ENCODE data around the gene SELE. TPM values are rescaled to one million over a fixed set of nuclear protein-coding genes. Genes with fewer than 3 reads are reported as not detected.

The SELE gene
- total and polyA plus RNA-seq, 4 donors = 0.09 to 4.2 (median 3.3) TPM

GRCh38 chr1:169741666-169742394 lies 8.0 kb upstream of the SELE start:
- 95% methylated on average over 6 of the region's 6 CpGs for WGBS
- Histone ChIP-seq H3K9ac (ENCODE audit: low read depth in 1 of 2, low read length in 2 of 2) (no peak overlapping the region), H3K36me3 (ENCODE audit: control insufficient read depth in 4 of 4, insufficient read depth in 3 of 4, low read depth in 1 of 4, low read length in 3 of 4) (no peaks in the 10 kb centered on the region), H3K4me3 (ENCODE audit: low read depth in 1 of 3, low read length in 3 of 3) (no peak overlapping the region), H3K9me3 (ENCODE audit: control insufficient read depth in 4 of 4, low read length in 3 of 4) (no peaks in the 10 kb centered on the region), H3K27me3 (ENCODE audit: control insufficient read depth in 4 of 4, insufficient read depth in 4 of 4, low read length in 3 of 4) (no peaks in the 10 kb centered on the region), H3K4me1 (ENCODE audit: control insufficient read depth in 4 of 4, insufficient read depth in 4 of 4, low read length in 3 of 4) (peaks cover 5 to 24% (median 14%) of the 10 kb centered on the region in 4 donors), H3K27ac (ENCODE audit: low read depth in 1 of 2, low read length in 2 of 2) (no peak overlapping the region)
- no peak for DNase-seq (ENCODE audit: low spot score)
- TF ChIP-seq RAD21 (IDR thresholded peaks at IDR 0.05) (no peak), RXRA (IDR thresholded peaks at IDR 0.05) (no peak), HNF4G (IDR thresholded peaks at IDR 0.05) (no peak), MAX (IDR thresholded peaks at IDR 0.05) (no peak), ZBTB33 (IDR thresholded peaks at IDR 0.05) (no peak), NR2F2 (IDR thresholded peaks at IDR 0.05) (no peak), HNF4A (conservative IDR thresholded peaks at IDR 0.05) (no peak), JUND (IDR thresholded peaks at IDR 0.05) (no peak), GABPA (IDR thresholded peaks at IDR 0.05 in 1 of 2, conservative IDR thresholded peaks at IDR 0.05 in 1 of 2) (no peak), YY1 (IDR thresholded peaks at IDR 0.05) (no peak), FOXA2 (IDR thresholded peaks at IDR 0.05) (no peak), TAF1 (conservative IDR thresholded peaks at IDR 0.05) (no peak), FOXA1 (IDR thresholded peaks at IDR 0.05) (no peak)
- TF ChIP-seq, protein P1, sequence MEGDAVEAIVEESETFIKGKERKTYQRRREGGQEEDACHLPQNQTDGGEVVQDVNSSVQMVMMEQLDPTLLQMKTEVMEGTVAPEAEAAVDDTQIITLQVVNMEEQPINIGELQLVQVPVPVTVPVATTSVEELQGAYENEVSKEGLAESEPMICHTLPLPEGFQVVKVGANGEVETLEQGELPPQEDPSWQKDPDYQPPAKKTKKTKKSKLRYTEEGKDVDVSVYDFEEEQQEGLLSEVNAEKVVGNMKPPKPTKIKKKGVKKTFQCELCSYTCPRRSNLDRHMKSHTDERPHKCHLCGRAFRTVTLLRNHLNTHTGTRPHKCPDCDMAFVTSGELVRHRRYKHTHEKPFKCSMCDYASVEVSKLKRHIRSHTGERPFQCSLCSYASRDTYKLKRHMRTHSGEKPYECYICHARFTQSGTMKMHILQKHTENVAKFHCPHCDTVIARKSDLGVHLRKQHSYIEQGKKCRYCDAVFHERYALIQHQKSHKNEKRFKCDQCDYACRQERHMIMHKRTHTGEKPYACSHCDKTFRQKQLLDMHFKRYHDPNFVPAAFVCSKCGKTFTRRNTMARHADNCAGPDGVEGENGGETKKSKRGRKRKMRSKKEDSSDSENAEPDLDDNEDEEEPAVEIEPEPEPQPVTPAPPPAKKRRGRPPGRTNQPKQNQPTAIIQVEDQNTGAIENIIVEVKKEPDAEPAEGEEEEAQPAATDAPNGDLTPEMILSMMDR (IDR thresholded peaks at IDR 0.05; ENCODE audit: low read depth, low read length, missing input control) = no peak
- TF ChIP-seq, protein P2, sequence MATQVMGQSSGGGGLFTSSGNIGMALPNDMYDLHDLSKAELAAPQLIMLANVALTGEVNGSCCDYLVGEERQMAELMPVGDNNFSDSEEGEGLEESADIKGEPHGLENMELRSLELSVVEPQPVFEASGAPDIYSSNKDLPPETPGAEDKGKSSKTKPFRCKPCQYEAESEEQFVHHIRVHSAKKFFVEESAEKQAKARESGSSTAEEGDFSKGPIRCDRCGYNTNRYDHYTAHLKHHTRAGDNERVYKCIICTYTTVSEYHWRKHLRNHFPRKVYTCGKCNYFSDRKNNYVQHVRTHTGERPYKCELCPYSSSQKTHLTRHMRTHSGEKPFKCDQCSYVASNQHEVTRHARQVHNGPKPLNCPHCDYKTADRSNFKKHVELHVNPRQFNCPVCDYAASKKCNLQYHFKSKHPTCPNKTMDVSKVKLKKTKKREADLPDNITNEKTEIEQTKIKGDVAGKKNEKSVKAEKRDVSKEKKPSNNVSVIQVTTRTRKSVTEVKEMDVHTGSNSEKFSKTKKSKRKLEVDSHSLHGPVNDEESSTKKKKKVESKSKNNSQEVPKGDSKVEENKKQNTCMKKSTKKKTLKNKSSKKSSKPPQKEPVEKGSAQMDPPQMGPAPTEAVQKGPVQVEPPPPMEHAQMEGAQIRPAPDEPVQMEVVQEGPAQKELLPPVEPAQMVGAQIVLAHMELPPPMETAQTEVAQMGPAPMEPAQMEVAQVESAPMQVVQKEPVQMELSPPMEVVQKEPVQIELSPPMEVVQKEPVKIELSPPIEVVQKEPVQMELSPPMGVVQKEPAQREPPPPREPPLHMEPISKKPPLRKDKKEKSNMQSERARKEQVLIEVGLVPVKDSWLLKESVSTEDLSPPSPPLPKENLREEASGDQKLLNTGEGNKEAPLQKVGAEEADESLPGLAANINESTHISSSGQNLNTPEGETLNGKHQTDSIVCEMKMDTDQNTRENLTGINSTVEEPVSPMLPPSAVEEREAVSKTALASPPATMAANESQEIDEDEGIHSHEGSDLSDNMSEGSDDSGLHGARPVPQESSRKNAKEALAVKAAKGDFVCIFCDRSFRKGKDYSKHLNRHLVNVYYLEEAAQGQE (IDR thresholded peaks at IDR 0.05) = no peak
- TF ChIP-seq, protein P3, sequence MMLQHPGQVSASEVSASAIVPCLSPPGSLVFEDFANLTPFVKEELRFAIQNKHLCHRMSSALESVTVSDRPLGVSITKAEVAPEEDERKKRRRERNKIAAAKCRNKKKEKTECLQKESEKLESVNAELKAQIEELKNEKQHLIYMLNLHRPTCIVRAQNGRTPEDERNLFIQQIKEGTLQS (IDR thresholded peaks at IDR 0.05) = no peak
